ENCODE measurements around the gene HLA-DRB5. TPM values are rescaled to one million over a fixed set of nuclear protein-coding genes. Genes with fewer than 3 reads are reported as not detected.

HLA-DRB5 gene
- total and polyA plus RNA-seq, 10 of the 15 experiments (the other 5 are each of a cell fraction or from before 2014, with no cell fraction given) = 38.0 to 108 (median 62.8) TPM

- no peak for FAIRE-seq
- H4K20me1 ChIP-seq (ENCODE audit: control insufficient read depth, insufficient read depth) = no peaks in the 10 kb centered on the region
- H3K9ac ChIP-seq (ENCODE audit: control insufficient read depth, insufficient read depth, low read length) = no peak overlapping the region
- CTCF ChIA-PET = interaction anchor here (1.2 to 1.7 kb wide), 3 partner anchors 11 to 208 kb away, joined by 3 to 7 read pairs (median 4); no protein-coding TSS in a partner anchor
- RAD21 ChIA-PET (ENCODE audit: unreplicated experiment) = interaction anchor here (1.1 to 1.6 kb wide), 3 partner anchors 21 to 218 kb away, joined by 3 read pairs; no protein-coding TSS in a partner anchor
- no TSS peak for BruUV-seq (replicated peaks)
- POLR2A ChIA-PET = interaction anchor here (0.9 to 3.3 kb wide), 6 partner anchors 11 to 86 kb away, joined by 3 to 15 read pairs (median 6); partner anchors contain the start of genes HLA-DRA and HLA-DRB5
- no peak overlapping the region for H3K27ac ChIP-seq (ENCODE audit: control insufficient read depth, insufficient read depth)
- 65% methylated on average over 26 of the region's 26 CpGs for WGBS (ENCODE audit: insufficient coverage, insufficient replicate concordance, low lambda C conversion rate, missing lambda C conversion rate)
- SMC1A ChIA-PET (ENCODE audit: uncharacterized antibody, unreplicated experiment) = interaction anchor here (0.6 to 1.6 kb wide), 7 partner anchors 11 to 176 kb away, joined by 3 to 6 read pairs (median 3); no protein-coding TSS in a partner anchor
- no peaks in the 10 kb centered on the region for H3K27me3 ChIP-seq (replicated peaks in 1 of 2; ENCODE audit: control insufficient read depth in 2 of 2, insufficient read depth in 2 of 2, low read length in 1 of 2)
- in situ Hi-C loops (cut with MboI) = no loop called here
- H2AFZ ChIP-seq (ENCODE audit: control insufficient read depth, low read depth, low read length) = no peak overlapping the region
- no peaks in the 10 kb centered on the region for H3K79me2 ChIP-seq (ENCODE audit: control insufficient read depth, insufficient read depth, low read length)
- no peaks in the 10 kb centered on the region for H3K9me3 ChIP-seq (replicated peaks; ENCODE audit: control insufficient read depth, insufficient read depth, low read length)
- no peak overlapping the region for H3K4me3 ChIP-seq
- intact Hi-C loops (cut with micrococcal nuclease; ENCODE audit: unreplicated experiment) = no loop called here
- H3K4me1 ChIP-seq (ENCODE audit: control insufficient read depth, insufficient read depth, low read length) = no peaks in the 10 kb centered on the region
- no peaks in the 10 kb centered on the region for H3K36me3 ChIP-seq (ENCODE audit: control insufficient read depth in 2 of 2, insufficient read depth in 2 of 2, low read length in 1 of 2)
- no peak; the same call in 2 of the 3 replicates for ATAC-seq
- no peak overlapping the region for H3K4me2 ChIP-seq (ENCODE audit: control insufficient read depth, insufficient read depth)
- no peak for DNase-seq (ENCODE audit: low read depth, low spot score)
- no peak for TF ChIP-seq LARP7 (IDR thresholded peaks at IDR 0.05)
- TF ChIP-seq NFXL1 (IDR thresholded peaks at IDR 0.05; ENCODE audit: borderline replicate concordance) = no peak
- no peak for TF ChIP-seq POU2F2 (IDR thresholded peaks at IDR 0.05; ENCODE audit: borderline replicate concordance, low read depth, low read length)
- no peak for TF ChIP-seq ETV6 (conservative IDR thresholded peaks at IDR 0.05 in 1 of 2, IDR thresholded peaks at IDR 0.05 in 1 of 2; ENCODE audit: borderline replicate concordance in 1 of 2, low read depth in 1 of 2)
- no peak for TF ChIP-seq ZBTB4 (CRISPR knock-in tag; IDR thresholded peaks at IDR 0.05)
- no peak for TF ChIP-seq TCF7 (IDR thresholded peaks at IDR 0.05; ENCODE audit: borderline replicate concordance)
- no peak for TF ChIP-seq SMC3 (IDR thresholded peaks at IDR 0.05; ENCODE audit: borderline replicate concordance, low read length)
- TF ChIP-seq BACH1 (IDR thresholded peaks at IDR 0.05; ENCODE audit: borderline replicate concordance) = no peak
- TF ChIP-seq RUNX3 (IDR thresholded peaks at IDR 0.05; ENCODE audit: low read length) = no peak
- TF ChIP-seq RAD51 (IDR thresholded peaks at IDR 0.05) = no peak
- TF ChIP-seq BCL3 (IDR thresholded peaks at IDR 0.05; ENCODE audit: borderline replicate concordance, insufficient read depth, low read depth, low read length, poor library complexity, severe bottlenecking) = no peak
- no peak for TF ChIP-seq HDGF (IDR thresholded peaks at IDR 0.05)
- no peak for TF ChIP-seq ZBTB40 (IDR thresholded peaks at IDR 0.05; ENCODE audit: borderline replicate concordance)
Observed at GRCh38 chr6:32483968-32484613, 46.0 kb downstream of the HLA-DRB5 start.
